HuH-7.5 (cell line): ENCODE data around the gene C14orf93.
A peak's percentile ranks its signal among the peaks of the same experiment; 100 is the strongest.
"Not testable (repeated sequence)": the region's sequence is repeated elsewhere in the genome, so short reads cannot be mapped to it uniquely, and the experiment has no call there.

Experiments
- DNase-seq: peaks from one replicate; pipeline ENCODE4 v3.0.0; 2011; ENCODE audit warnings: low spot score

The C14orf93 gene

DNA sequence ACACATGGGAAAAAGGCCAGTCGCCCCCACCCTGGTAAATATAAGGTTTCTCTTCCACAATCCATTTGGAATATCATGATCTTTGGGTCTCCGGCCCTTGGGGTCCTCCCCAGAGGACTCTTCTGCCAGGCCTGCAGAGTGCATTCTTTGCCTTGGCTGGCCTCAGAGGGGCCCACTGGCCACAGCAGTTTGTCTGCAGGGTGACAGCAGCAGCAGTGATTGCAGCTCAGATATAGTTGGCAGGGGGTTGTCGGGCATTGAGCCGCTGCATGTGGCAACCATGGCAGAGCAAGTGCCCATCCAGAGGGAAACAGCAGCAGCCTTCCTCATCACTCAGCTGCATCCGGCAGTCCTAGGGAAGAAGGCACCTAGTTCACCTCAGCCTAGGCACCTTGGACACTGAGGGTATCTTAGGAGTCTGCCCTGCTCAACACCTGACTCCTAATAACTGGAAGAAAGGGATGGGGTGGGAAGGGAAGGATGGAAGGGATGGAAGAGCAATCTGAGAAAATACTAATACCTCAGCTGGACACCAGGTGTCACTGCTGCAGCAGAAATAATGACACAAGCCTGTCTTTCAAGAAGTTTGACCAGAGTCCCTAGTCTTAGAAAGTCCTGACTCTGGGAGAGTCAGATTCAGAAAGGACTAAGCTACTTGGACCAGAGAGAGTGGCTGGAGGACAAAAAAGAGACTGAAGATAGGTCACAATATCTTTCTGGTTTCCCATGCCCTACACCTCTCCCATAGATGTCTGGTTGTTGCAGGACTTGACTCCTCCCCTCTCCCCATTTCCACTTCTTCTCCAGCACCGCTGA lies 36.5 kb downstream of the C14orf93 start:
- DNase-seq, result peak; percentile 43

DNA sequence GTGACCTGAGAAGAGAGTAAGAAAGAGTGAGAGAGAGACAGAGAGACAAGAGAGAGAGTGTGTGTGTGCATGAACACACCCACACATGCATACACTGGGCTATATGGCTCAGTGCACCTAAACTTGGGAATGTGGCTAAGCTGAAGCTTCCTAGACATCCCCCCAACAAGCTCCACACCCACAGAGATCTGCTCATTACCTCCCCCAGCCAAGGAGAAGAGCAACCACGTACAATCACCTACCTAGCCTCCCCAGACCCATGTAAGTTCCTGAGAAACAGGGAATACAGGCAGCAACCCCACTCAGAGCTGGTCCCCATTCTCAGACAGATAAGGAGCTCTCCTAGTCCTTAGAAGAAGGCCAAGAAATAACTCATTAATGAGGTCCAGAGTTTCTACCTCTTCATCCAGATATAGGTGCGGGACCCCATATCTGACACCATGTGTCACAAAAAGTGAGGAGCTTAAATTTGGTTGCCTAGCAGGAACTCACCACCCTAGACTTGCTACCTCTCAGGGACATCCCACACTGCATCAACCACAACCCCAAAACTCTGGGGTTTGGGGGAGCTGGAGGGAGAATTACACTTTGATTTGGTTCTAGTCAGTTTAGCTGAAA lies 37.5 kb downstream of the C14orf93 start:
- no peak for DNase-seq

DNA sequence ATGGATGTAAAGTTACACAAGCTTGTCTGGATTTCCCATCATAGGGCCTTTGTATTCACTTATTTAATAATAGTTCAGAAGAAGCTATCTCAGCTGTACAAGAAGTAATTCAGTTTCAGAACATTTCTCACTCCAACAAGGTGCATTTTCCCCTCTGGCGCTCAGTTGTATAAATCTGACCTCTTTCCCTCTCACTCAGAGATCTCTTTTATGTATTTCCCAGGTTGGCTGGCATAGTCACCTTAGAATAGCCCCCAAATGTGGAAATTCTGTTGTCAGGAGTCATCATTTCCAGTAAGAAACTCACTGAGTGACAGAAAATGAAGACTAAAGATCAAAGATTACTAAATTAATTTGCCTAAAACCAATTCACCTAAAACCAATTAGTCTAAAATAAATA lies 38.8 kb downstream of the C14orf93 start:
- DNase-seq, result no peak

DNA sequence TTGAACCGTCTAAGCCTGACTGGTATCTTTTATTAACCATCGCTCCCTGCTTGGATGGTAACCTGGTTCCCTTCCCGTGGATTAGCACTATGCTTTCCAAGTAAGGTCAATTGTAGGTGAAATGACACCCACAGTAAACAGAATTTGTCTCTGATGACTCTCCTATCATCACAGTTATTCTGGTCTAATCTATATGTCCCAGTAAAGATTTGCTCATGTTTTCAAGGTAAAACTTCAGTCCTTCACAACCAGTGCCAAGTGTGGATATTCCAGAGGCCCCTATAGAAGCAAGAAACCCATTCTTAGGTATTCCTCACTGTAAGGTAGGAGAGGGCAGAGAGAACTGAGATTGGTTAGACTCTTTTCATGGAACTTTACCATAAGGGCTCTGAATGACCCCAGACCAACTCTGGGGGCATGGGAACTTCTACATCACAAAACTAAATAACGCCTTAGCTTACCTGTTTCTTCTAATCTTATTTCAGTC lies 43.1 kb downstream of the C14orf93 start:
- DNase-seq, result no peak

DNA sequence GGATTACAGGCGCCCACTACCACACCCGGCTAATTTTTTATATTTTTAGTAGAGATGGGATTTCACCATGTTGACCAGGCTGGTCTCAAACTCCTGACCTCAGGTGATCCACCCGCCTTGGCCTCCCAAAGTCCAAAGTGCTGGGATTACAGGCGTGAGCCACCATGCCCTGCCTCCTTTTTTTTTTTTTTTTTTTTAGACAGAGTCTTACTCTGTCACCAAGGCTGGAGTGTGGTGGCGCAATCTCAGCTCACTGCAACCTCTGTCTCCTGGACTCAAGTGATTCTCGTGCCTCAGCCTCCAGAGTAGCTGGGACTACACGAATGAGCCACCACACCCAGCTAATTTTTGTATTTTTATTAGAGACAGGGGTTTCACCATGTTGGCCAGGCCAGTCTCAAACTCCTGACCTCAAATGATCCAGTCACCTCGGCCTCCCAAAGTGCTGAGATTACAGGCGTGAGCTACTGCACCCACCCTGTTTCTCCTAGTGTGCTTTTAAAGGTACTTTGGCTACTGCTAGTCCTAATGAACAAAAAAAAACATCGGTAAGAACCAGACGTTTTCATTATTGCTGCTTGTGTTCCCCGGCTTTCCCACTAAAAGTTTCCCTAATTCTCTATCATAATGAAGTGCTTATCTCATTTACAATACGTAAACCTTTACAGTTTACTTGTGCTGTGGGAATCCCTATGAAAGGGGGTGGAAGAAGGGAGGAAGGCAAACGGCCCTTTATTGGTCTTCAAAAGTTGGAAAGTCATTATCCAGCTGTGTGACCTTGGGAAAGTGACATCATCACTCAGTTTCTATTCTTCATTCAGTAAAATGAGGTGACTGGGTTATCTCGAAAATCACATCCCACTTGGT lies 43.8 kb downstream of the C14orf93 start:
- not testable (repeated sequence) for DNase-seq

DNA sequence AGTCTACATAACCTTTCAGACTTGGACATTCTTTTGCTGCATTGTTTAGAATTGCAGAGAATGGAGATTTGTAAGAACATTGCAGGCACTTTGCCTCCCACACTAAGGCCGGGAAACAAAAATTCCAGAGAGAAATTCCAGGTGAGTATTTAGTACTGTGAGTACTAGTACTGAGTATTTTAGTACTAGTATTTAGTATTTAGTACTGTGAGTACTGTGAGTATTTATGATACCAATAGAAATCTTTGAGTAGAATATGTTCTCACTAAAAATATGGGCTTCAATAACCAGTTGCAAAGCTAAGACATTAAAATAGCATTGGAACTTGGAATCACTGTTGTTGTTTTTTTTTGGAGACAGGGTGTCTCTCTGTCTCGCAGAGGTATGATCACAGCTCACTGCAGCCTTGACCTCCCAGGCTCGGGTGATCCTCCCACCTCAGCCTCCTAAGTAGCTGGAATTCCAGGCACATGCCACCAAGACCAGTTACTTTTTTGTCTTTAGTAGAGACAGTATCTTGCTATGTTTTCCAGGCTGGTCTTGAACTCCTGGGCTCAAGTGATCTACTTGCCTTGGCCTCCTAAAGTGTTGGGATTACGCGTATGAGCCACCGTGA lies 47.8 kb downstream of the C14orf93 start:
- DNase-seq, result no peak

DNA sequence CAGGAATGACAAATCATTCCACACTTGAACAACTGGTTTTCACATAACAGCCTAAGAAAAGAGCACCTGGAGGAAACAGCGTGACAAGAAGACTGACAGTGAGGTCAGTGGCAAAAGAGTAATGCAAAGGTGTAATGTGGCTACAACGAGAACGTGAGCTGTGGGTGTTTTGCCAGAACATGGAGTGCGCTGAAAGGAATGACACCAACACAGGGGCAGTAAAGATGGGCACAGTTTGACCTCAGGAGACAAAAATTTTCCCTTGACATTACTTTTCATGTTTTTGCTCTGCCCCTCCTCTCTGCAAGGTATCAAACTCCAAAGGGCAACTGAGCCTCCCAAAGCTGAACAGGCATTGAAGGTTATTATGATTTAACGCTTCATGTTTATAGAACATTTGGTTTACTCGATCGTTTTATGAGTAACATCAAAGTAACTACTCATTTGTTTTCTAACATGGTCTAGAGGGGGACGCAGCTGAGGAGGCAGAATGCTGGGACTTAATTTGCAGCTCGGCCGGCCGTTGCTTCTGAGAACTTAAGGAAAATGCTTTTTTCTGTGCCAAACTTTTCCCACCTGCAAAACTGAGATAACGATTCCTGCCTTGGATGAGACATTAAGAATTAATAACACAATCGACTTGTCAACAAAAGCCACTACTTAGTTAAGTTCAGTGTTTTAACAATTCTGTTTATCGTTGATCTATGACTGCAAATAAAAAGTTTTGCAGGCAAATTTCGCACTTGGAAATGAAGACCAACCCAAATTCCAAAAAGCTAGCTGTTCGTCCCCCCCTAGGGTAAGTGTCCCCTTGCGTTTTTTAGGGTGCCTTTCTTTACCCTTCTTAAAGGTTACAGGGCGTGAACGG lies 54.0 kb downstream of the C14orf93 start:
- no peak for DNase-seq

DNA sequence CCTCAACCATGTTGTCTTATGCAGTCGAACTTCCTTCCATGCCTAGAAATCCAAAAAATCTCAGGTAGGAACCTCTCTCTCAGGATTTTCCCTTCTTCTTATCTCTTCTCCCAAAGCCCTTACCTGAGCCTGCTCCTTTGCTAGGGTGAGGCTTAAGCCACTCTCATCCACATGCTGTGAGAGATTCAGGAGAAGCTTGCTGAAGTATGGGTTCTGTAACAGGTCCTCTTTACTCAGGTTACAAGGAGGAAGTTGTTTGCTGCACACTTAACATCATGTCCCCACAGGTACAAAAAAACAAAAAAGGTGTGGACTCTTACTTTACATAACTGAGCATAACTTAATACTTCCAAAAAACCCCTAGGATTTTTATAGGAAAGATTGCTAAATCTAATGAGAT lies 57.5 kb downstream of the C14orf93 start:
- DNase-seq, result no peak

DNA sequence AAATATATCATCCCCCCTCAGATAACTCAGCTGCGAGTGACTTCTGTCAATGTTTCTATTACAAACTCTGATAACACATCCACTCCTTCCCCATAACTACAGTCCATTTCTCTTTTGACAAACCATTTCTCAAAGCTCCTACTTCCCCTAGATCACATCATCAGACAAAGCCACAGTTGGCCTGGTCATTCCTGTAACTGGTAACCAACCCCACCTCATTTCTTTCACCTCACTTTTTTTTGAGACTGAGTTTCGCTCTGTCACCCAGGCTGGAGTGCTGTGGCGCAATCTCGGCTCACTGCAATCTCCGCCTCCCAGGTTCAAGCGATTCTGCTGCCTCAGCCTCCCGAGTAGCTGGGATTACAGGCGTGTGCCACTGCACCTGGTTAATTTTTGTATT lies 58.1 kb downstream of the C14orf93 start:
- not testable (repeated sequence) for DNase-seq

DNA sequence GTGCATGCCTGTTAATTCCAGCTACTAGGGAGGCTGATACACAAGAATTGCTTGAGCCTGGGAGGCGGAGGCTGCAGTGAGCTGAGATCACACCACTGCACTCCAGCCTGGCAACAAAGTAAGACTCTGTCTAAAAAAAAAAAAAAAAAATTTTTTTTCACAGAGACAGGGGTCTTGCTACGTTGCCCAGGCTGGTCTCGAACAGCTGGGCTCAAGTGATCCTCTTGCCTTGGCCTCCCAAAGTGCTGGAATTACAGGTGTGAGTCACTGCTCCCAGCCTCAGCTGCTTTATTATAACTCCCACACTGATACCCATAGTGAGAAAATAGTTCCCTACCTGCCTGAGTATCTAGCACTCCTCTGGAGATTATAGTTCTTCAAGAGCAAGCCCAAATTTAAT lies 64.3 kb downstream of the C14orf93 start:
- DNase-seq, result no peak

DNA sequence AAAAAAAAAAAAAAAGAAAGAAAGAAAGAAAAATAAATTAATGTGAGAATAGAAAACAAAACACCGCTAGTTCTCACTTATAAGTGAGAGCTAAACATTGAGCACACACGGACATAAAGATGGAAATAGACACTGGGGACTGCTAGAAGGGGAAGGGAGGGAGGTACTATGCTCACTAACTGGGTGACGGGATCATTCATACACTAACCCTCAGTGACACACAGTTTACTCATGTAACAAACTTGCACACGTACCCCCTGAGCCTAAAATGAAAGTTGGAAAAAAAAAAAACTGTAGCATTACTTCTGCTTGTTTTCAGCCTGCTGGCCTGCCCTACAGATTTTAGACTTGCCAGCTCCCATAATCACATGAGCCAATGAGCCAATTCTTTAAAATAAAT lies 70.3 kb downstream of the C14orf93 start:
- no peak for DNase-seq
